Measurements from ENCODE around the gene DICER1. TPM values are rescaled to one million over a fixed set of nuclear protein-coding genes. Genes with fewer than 3 reads are reported as not detected.

The DICER1 gene
- total and polyA plus RNA-seq, 7 donors, result 7.2 to 41.5 (median 30.7) TPM

DNA sequence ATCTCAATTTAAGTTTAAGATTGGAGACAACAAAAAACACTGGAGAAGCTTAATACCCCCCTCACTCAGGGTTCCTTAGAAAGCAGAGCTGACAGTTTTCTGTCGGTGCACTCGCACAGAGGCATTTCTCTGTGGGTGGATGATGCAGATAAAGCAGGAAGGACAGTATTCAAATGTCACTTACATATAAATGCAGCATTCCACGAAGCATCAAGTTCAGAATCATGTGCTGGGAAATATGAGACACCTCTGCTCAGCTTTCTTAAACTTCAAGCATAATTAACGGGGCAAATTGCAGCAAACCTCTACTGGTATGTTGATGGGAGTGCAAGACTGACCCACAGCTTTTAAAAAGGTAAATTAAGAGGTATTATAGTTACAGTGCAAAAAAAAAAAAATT, 68.7 kb downstream of the DICER1 start:
- no peak overlapping the region for H3K27ac ChIP-seq
- H3K9me3 ChIP-seq, result no peaks in the 10 kb centered on the region
- no peaks in the 10 kb centered on the region for H3K4me1 ChIP-seq
- peaks cover 3 to 93% of the 10 kb centered on the region in 2 donors for H3K36me3 ChIP-seq (ENCODE audit: insufficient read depth in 1 of 2, low read depth in 1 of 2)
- intact Hi-C loops (cut with DNase I), result no loop called here
- H3K27me3 ChIP-seq (ENCODE audit: insufficient read depth in 3 of 3, low read length in 2 of 3), result no peaks in the 10 kb centered on the region
- TF ChIP-seq, protein P1, sequence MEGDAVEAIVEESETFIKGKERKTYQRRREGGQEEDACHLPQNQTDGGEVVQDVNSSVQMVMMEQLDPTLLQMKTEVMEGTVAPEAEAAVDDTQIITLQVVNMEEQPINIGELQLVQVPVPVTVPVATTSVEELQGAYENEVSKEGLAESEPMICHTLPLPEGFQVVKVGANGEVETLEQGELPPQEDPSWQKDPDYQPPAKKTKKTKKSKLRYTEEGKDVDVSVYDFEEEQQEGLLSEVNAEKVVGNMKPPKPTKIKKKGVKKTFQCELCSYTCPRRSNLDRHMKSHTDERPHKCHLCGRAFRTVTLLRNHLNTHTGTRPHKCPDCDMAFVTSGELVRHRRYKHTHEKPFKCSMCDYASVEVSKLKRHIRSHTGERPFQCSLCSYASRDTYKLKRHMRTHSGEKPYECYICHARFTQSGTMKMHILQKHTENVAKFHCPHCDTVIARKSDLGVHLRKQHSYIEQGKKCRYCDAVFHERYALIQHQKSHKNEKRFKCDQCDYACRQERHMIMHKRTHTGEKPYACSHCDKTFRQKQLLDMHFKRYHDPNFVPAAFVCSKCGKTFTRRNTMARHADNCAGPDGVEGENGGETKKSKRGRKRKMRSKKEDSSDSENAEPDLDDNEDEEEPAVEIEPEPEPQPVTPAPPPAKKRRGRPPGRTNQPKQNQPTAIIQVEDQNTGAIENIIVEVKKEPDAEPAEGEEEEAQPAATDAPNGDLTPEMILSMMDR (IDR thresholded peaks at IDR 0.05), result no peak
- ATAC-seq (no peak), DNase-seq (no peak)
- H3K4me3 ChIP-seq, result no peak overlapping the region
- WGBS, 3 donors, result 57 to 64% (median 59%) methylated on average over 4 of the region's 4 CpGs

DNA sequence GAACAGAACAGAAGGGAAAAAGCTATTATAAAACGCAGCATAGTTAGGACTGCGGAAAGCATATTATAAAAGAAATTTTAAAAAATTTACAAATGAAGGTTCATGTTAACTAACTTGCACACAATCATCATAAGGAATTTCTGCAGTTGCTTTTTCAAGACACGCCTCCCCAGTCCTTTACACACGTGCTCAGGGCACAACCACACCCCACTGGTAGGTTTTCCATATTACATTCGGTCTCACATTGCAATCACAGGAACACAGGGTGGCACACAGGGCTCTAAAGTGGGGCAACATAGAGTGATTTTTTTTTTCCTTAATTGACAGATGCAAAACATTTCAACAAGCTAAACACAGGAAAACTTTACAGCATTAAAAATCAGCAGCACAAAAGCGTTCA, 69.7 kb downstream of the DICER1 start:
- H3K4me3 ChIP-seq, result no peak overlapping the region
- DNase-seq (no peak), ATAC-seq (no peak)
- no peak overlapping the region for H3K27ac ChIP-seq
- H3K27me3 ChIP-seq (ENCODE audit: insufficient read depth in 3 of 3, low read length in 2 of 3), result no peaks in the 10 kb centered on the region
- 82 to 86% (median 82%) methylated on average over 6 of the region's 6 CpGs for WGBS, 3 donors
- H3K36me3 ChIP-seq (ENCODE audit: insufficient read depth in 1 of 2, low read depth in 1 of 2), result peaks cover 3 to 83% of the 10 kb centered on the region in 2 donors
- intact Hi-C loops (cut with DNase I), result no loop called here
- no peaks in the 10 kb centered on the region for H3K9me3 ChIP-seq
- no peaks in the 10 kb centered on the region for H3K4me1 ChIP-seq
- TF ChIP-seq, protein P1 (IDR thresholded peaks at IDR 0.05), result no peak

DNA sequence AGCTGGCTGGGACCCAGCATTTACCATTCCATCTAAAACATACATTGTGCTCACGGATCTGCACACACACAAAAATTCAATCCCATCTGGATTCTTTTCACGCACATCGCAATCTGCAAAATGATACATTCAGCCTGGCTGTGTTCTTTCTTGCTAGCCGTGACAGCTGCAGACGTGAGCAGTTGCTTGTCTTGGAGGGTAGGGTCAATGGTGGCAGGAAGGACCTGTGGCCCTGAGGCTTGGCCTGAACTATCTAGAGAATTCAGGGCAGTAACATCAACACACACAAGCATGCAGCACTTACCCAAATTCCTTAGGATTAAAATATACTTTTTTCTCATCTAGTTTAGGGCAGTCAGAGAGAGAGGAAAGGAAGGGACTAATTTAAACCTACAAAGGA, 72.0 kb downstream of the DICER1 start:
- intact Hi-C loops (cut with DNase I), result no loop called here
- Histone ChIP-seq H3K9me3 (no peaks in the 10 kb centered on the region), H3K4me1 (no peaks in the 10 kb centered on the region), H3K27ac (no peak overlapping the region), H3K36me3 (ENCODE audit: insufficient read depth in 1 of 2, low read depth in 1 of 2) (peaks cover 3 to 60% of the 10 kb centered on the region in 2 donors), H3K4me3 (no peak overlapping the region), H3K27me3 (ENCODE audit: insufficient read depth in 3 of 3, low read length in 2 of 3) (no peaks in the 10 kb centered on the region)
- ATAC-seq (no peak), DNase-seq (no peak)
- TF ChIP-seq, protein P1 (IDR thresholded peaks at IDR 0.05), result no peak
- WGBS, 3 donors, result 55 to 71% (median 59%) methylated on average over 5 of the region's 5 CpGs

DNA sequence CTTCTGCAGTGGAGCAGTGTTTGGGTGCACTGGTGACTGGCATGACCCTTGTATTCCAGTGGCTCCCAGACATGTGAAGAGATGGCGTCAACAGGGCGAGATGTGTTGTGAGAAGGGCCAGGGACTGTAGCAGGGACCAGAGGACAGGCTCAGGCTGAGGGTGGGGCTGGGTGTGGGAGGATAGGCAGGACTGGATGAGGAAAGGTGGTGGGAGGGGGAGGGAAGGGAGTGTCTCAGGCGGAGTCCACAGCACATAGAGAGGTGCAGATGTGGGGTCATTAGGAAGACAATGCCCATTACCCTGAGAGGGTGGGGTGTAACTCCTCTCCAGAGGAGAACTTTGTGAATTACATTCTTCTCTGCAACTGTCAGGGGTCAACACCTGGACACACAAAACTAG, 78.5 kb downstream of the DICER1 start:
- Histone ChIP-seq H3K9me3 (peaks cover 1% of the 10 kb centered on the region), H3K27ac (no peak overlapping the region), H3K36me3 (ENCODE audit: insufficient read depth in 1 of 2, low read depth in 1 of 2) (no peaks in the 10 kb centered on the region), H3K27me3 (ENCODE audit: insufficient read depth in 3 of 3, low read length in 2 of 3) (peaks cover 0 to 5% (median 0%) of the 10 kb centered on the region in 3 donors), H3K4me3 (no peak overlapping the region), H3K4me1 (no peaks in the 10 kb centered on the region)
- intact Hi-C loops (cut with DNase I), result no loop called here
- WGBS, 3 donors, result 68 to 85% (median 75%) methylated on average over 3 of the region's 3 CpGs
- DNase-seq (no peak), ATAC-seq (peak in 1 of 4 donors; percentile 14)
- TF ChIP-seq, protein P1 (IDR thresholded peaks at IDR 0.05), result no peak

GRCh38 chr14:95077345-95077744, 80.0 kb downstream of the DICER1 start:
- TF ChIP-seq, protein P1 (IDR thresholded peaks at IDR 0.05), result no peak
- ATAC-seq, result no peak
- intact Hi-C loops (cut with DNase I), result no loop called here

More at GRCh38 chr14:95077345-95077744, 80.0 kb downstream of the DICER1 start:
- Histone ChIP-seq H3K27ac (no peak overlapping the region), H3K27me3 (ENCODE audit: insufficient read depth in 3 of 3, low read length in 2 of 3) (peaks cover 0 to 10% (median 2%) of the 10 kb centered on the region in 3 donors), H3K36me3 (ENCODE audit: insufficient read depth in 1 of 2, low read depth in 1 of 2) (no peaks in the 10 kb centered on the region), H3K9me3 (peaks cover 5% of the 10 kb centered on the region), H3K4me1 (no peaks in the 10 kb centered on the region), H3K4me3 (no peak overlapping the region)
- 87 to 93% (median 91%) methylated on average over 7 of the region's 7 CpGs for WGBS, 3 donors
- no peak for DNase-seq

All from psoas muscle (tissue), 8 donors.